OCI-LY3 (cell line): ENCODE data around the gene DCHS2.

Experiments
- CTCF ChIP-seq: fragments of 200-600, 300-600 bp; sonication (generic); IDR thresholded peaks from 2 replicates; pipeline ENCODE4 v1.5.1; 2014; ENCODE audit warnings: antibody characterized with exemption, low read length, low read depth
- EZH2phosphoT487 ChIP-seq: fragments of 200-600 bp; shearing (Covaris generic); IDR thresholded peaks from 2 replicates; pipeline ENCODE4 v1.6.1; 2018; ENCODE audit warnings: antibody characterized with exemption, mixed run types, low read depth

GRCh38 chr4:154473497-154473896 lies 18.1 kb downstream of the DCHS2 start:
- TF ChIP-seq CTCF (no peak), EZH2phosphoT487 (no peak)
